Stimulated activated CD8-positive, alpha-beta memory T cell treated with anti-CD3 and anti-CD28 coated beads, Interleukin-4, amount 100 ng/mL, for 48 hours (primary cell): ENCODE measurements around the gene FAM162B.
"Not testable (repeated sequence)": the region's sequence is repeated elsewhere in the genome, so short reads cannot be mapped to it uniquely, and the experiment has no call there.

Experiments
- DNase-seq: peaks from one replicate; pipeline ENCODE4 v3.0.0-alpha.2; 2020

The FAM162B gene

GRCh38 chr6:116714761-116715160, 50.8 kb downstream of the FAM162B start:
- DNase-seq: no peak

DNA sequence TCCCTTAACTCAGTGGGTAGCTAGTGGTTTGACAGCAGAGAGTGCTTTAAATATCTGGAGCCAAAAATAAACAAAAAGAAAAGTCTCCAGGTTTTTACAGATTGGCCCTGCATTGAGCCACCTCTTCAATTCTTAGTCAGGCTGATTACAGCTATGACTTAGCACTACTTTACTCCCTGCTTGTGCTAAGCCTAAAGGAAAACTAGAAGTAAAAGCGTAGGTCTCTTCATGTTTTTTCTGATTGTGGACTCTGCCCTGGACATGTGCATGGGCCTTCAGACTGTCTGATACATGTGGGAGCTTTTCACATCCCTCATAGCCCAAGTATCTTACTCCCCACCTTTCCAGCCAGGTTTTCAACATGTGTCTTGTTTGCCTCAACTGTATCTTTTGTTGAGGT, 51.2 kb downstream of the FAM162B start:
- no peak for DNase-seq

DNA sequence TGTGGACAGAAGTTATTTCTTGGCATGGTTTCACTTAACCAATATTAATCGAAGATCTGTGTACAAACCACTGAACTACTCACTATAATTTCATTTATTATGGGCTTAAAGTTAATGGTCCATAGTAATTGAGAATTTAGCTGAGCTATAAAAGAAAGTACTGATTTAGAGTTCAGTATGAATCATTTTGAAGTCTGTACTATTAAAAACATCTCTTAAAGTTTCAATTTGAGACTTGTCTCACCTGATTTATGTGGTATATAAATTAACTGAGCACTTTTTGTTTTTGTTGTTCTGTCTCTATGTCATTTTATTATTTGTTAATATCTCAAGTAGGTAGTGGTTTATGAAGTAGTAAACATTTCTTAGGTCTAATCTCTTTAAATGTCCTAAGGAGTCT, 59.6 kb downstream of the FAM162B start:
- no peak for DNase-seq

DNA sequence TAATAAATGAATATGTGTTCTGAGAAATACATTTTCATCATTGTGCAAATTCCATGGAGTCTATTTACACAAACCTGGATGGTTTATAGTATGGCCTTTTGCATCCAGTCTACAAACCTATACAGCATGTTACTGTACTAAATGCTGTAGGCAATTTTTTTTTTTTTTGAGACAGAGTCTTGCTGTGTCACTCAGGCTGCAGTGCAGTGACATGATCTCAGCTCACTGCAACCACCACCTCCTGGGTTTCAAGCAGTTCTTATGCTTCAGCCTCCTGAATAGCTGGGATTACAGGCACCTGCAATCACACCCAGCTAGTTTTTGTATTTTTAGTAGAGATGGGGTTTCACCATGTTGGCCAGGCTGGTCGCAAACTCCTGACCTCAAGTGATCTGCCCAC, 61.6 kb downstream of the FAM162B start:
- not testable (repeated sequence) for DNase-seq
